Measurements from ENCODE around the gene TUBGCP6.

TUBGCP6 gene

DNA sequence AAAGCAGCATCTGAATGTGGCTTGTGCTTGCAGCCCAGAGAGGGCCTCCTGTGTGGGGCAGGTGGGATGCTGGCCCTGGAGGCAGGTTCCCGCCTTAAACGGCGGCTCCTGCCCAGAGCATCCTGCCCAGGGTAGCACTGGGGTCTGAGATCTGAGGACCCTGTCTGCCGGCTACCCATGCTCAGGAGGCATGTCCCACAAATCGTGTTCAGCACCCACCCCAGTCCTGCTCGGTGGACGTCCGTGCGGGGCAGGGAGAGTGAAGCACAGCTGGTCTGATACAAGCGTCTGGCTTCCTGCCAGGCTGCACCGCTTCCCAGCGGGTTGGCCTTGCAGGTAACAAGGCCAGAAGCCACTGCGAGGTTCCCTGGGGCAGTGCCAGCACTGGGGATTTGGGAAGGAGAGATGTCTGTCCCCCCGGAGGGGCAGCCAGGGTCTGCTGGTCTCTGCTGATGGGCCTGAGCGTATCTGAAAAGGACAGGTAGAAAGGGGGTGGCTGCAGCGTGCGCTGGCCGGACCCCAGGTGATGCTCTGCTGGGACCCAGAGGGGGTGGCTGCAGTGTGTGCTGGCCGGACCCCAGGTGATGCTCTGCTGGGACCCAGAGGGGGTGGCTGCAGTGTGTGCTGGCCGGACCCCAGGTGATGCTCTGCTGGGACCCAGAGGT, 55.5 kb downstream of the TUBGCP6 start:
- peaks cover 6% of the 10 kb centered on the region; the same call in 1 of the 2 replicates for H3K36me3 ChIP-seq (ENCODE audit: insufficient read depth, low read length)
- H3K9ac ChIP-seq (ENCODE audit: low read depth, low read length, poor library complexity, severe bottlenecking) = peak overlapping the region; percentile 92
- peaks cover 56% of the 10 kb centered on the region for H3K4me1 ChIP-seq (ENCODE audit: insufficient read depth, low read length, poor library complexity, severe bottlenecking)

DNA sequence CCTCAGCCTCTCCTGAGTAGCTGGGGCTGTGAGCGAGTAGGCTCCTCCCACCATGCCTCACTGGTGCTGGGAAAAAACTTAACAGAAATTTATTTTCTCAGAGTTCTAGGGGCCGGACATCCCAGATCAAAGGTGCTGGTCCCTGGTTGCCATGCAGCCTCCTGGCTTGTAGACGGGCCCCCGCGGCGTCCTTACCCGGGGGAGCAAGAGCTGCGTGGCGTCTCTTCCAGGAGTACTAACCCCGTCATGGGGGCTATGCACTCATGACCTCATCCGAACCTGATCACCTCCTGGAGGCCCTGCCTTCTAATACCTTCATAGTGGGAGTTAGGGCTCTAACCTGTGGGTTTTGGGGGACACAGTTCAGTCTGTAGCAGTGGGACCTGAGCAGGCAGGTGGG, 56.5 kb downstream of the TUBGCP6 start:
- Histone ChIP-seq H3K4me3 (ENCODE audit: low read length, poor library complexity, severe bottlenecking) (no peak overlapping the region), H3K79me2 (ENCODE audit: insufficient read depth, low read length) (peaks cover 61% of the 10 kb centered on the region), H3K9me2 (replicated peaks; ENCODE audit: low read depth, low read length) (no peaks in the 10 kb centered on the region), H3K9ac (ENCODE audit: low read depth, low read length, poor library complexity, severe bottlenecking) (peak overlapping the region; percentile 14), H3F3A (ENCODE audit: low read depth) (peaks cover 13% of the 10 kb centered on the region; the same call in 1 of the 2 replicates), H3K9me3 (ENCODE audit: insufficient read depth, low read depth, low read length) (no peaks in the 10 kb centered on the region), H3K27me3 (ENCODE audit: insufficient read depth, low read length, poor library complexity, severe bottlenecking) (no peaks in the 10 kb centered on the region), H3K36me3 (ENCODE audit: insufficient read depth, low read length) (peaks cover 2% of the 10 kb centered on the region; the same call in 1 of the 2 replicates), H3K4me1 (ENCODE audit: insufficient read depth, low read length, poor library complexity, severe bottlenecking) (peaks cover 53% of the 10 kb centered on the region), H3K4me2 (ENCODE audit: low read depth, low read length, poor library complexity, severe bottlenecking) (peak overlapping the region; percentile 21), H2AFZ (ENCODE audit: low read length) (no peak overlapping the region), H4K20me1 (ENCODE audit: insufficient read depth, low read length, poor library complexity, severe bottlenecking) (peaks cover 32% of the 10 kb centered on the region)
- TF ChIP-seq EZH2phosphoT487 (IDR thresholded peaks at IDR 0.05; ENCODE audit: borderline replicate concordance) = no peak
- TF ChIP-seq CTCF (conservative IDR thresholded peaks at IDR 0.05; ENCODE audit: low read length) = no peak

More for the DNA sequence above, 55.5 kb downstream of the TUBGCP6 start:
- Histone ChIP-seq H3K27me3 (ENCODE audit: insufficient read depth, low read length, poor library complexity, severe bottlenecking) (no peaks in the 10 kb centered on the region), H3K4me2 (ENCODE audit: low read depth, low read length, poor library complexity, severe bottlenecking) (peak overlapping the region; percentile 96), H3K9me2 (replicated peaks; ENCODE audit: low read depth, low read length) (no peaks in the 10 kb centered on the region), H3K4me3 (ENCODE audit: low read length, poor library complexity, severe bottlenecking) (peak overlapping the region; percentile 94), H3F3A (ENCODE audit: low read depth) (peaks cover 13% of the 10 kb centered on the region; the same call in 1 of the 2 replicates), H3K79me2 (ENCODE audit: insufficient read depth, low read length) (peaks cover 70% of the 10 kb centered on the region), H2AFZ (ENCODE audit: low read length) (no peak overlapping the region), H4K20me1 (ENCODE audit: insufficient read depth, low read length, poor library complexity, severe bottlenecking) (peaks cover 32% of the 10 kb centered on the region), H3K9me3 (ENCODE audit: insufficient read depth, low read depth, low read length) (no peaks in the 10 kb centered on the region)
- TF ChIP-seq EZH2phosphoT487 (IDR thresholded peaks at IDR 0.05; ENCODE audit: borderline replicate concordance) (no peak), CTCF (conservative IDR thresholded peaks at IDR 0.05; ENCODE audit: low read length) (no peak)

DNA sequence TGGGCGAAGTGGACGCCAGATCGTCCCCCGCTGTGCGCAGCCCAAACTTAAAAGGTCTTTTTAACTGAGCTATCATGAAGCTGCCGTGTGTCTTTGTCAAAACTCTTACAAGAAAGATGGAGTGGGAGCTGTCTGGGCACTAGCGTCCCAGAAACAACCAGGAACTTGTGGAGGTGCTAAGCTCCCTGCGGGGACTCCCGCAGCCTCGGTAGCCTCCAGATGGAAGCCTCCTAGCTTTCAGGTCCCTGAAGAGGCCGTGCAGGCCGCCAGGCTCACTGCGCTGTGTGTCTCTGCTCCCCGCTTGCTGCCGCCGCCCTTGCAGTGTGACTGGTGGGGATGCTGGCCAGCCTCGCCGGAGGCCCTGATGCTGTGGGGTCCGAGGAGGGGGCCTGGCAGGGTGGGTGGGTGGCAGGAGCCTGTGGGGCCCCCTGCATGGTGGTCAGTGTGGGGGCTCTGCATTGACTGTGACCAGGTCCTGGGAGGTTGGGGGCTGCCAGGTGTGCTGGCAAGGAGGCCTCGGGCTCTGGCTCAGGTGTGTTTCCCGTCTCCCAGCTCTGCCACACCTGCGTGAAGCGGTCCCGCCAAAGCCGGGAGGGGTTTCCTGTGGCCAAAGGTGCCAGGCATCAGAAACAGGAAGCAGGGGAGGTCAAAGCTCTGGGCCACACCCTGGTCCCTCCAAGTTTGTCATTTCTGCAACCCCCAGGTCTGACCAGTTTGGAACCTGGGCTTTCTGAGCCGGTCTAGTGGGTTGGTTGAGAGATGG, 57.9 kb downstream of the TUBGCP6 start:
- H3K79me2 ChIP-seq (ENCODE audit: insufficient read depth, low read length) = peaks cover 46% of the 10 kb centered on the region
- H3K9me3 ChIP-seq (ENCODE audit: insufficient read depth, low read depth, low read length) = no peaks in the 10 kb centered on the region
- no peaks in the 10 kb centered on the region for H3K36me3 ChIP-seq (ENCODE audit: insufficient read depth, low read length)
- no peaks in the 10 kb centered on the region for H3K27me3 ChIP-seq (ENCODE audit: insufficient read depth, low read length, poor library complexity, severe bottlenecking)
- peaks cover 10% of the 10 kb centered on the region; the same call in 1 of the 2 replicates for H3F3A ChIP-seq (ENCODE audit: low read depth)
- peak overlapping the region; percentile 92 for H3K9ac ChIP-seq (ENCODE audit: low read depth, low read length, poor library complexity, severe bottlenecking)
- peak overlapping the region; percentile 77 for H3K4me3 ChIP-seq (ENCODE audit: low read length, poor library complexity, severe bottlenecking)
- peaks cover 22% of the 10 kb centered on the region for H4K20me1 ChIP-seq (ENCODE audit: insufficient read depth, low read length, poor library complexity, severe bottlenecking)
- H3K4me1 ChIP-seq (ENCODE audit: insufficient read depth, low read length, poor library complexity, severe bottlenecking) = peaks cover 41% of the 10 kb centered on the region
- peak overlapping the region; percentile 80 for H3K4me2 ChIP-seq (ENCODE audit: low read depth, low read length, poor library complexity, severe bottlenecking)
- TF ChIP-seq EZH2phosphoT487 (IDR thresholded peaks at IDR 0.05; ENCODE audit: borderline replicate concordance) (no peak), CTCF (conservative IDR thresholded peaks at IDR 0.05; ENCODE audit: low read length) (no peak)
- H2AFZ ChIP-seq (ENCODE audit: low read length) = no peak overlapping the region
- no peaks in the 10 kb centered on the region for H3K9me2 ChIP-seq (replicated peaks; ENCODE audit: low read depth, low read length)
